Neural progenitor cell (in vitro differentiated cells): Measurements from ENCODE around the gene SDHC. TPM values are rescaled to one million over a fixed set of nuclear protein-coding genes. Genes with fewer than 3 reads are reported as not detected.

Experiments
- DNase-seq: peaks from one replicate; pipeline ENCODE4 v3.0.0-alpha.2; 2016; ENCODE audit warnings: low spot score
- H2AFZ ChIP-seq: fragments of 200-600 bp; sonication (generic); replicated peaks from 2 replicates; pipeline ENCODE4 v1.6.1; 2016; ENCODE audit warnings: antibody characterized with exemption
- H3F3A ChIP-seq: fragments of 200-600 bp; sonication (generic); 2 replicates; pipeline ENCODE4 v1.6.1; 2016; ENCODE audit warnings: antibody characterized with exemption, low read depth
- H3K27ac ChIP-seq: fragments of 200-600 bp; sonication (generic); 2 replicates; pipeline ENCODE4 v1.5.1; 2016; ENCODE audit warnings: mild to moderate bottlenecking
- H3K27me3 ChIP-seq: fragments of 200-600 bp; sonication (generic); 2 replicates; pipeline ENCODE4 v1.6.1; 2016; ENCODE audit warnings: mild to moderate bottlenecking, moderate library complexity
- H3K36me3 ChIP-seq: fragments of 200-600 bp; sonication (generic); 2 replicates; pipeline ENCODE4 v1.5.1; 2016
- H3K4me1 ChIP-seq: fragments of 200-600 bp; sonication (generic); 2 replicates; pipeline ENCODE4 v1.6.1; 2016; ENCODE audit warnings: mixed run types
- H3K4me2 ChIP-seq: fragments of 200-600 bp; sonication (generic); 2 replicates; pipeline ENCODE4 v1.6.1; 2016
- H3K4me3 ChIP-seq: fragments of 200-600 bp; sonication (generic); 2 replicates; pipeline ENCODE4 v1.5.1; 2016
- H3K79me2 ChIP-seq: fragments of 200-600 bp; sonication (generic); 2 replicates; pipeline ENCODE4 v1.6.1; 2016; ENCODE audit warnings: low read depth
- H3K9ac ChIP-seq: fragments of 200-600 bp; sonication (generic); 2 replicates; pipeline ENCODE4 v1.6.1; 2016
- H3K9me3 ChIP-seq: fragments of 200-600 bp; sonication (generic); 2 replicates; pipeline ENCODE4 v1.5.1; 2016; ENCODE audit warnings: low read depth
- H4K20me1 ChIP-seq: fragments of 200-600 bp; sonication (generic); 2 replicates; pipeline ENCODE4 v1.6.1; 2016; ENCODE audit warnings: low read depth
- H3K27ac Mint-ChIP-seq: 3 replicates; pipeline ENCODE4 v1.8.0; 2021; ENCODE audit warnings: mixed read lengths
- H3K27me3 Mint-ChIP-seq: 2 replicates; pipeline ENCODE4 v1.8.0; 2022; ENCODE audit warnings: low read depth, mild to moderate bottlenecking, inconsistent platforms, moderate library complexity, mixed read lengths; ENCODE audit not compliant: insufficient read depth
- H3K36me3 Mint-ChIP-seq: 3 replicates; pipeline ENCODE4 v1.8.0; 2021; ENCODE audit warnings: mixed read lengths
- H3K4me1 Mint-ChIP-seq: 3 replicates; pipeline ENCODE4 v1.8.0; 2021; ENCODE audit warnings: mixed read lengths
- H3K4me3 Mint-ChIP-seq: 3 replicates; pipeline ENCODE4 v1.8.0; 2021; ENCODE audit warnings: mild to moderate bottlenecking, moderate library complexity, mixed read lengths
- H3K9me3 Mint-ChIP-seq: 3 replicates; pipeline ENCODE4 v1.8.0; 2020; ENCODE audit warnings: mixed read lengths
- EZH2 ChIP-seq: fragments of 200-600 bp; sonication (generic); IDR thresholded peaks from 2 replicates; pipeline ENCODE4 v1.6.1; 2017; ENCODE audit warnings: antibody characterized with exemption, mild to moderate bottlenecking, moderate library complexity
- EZH2phosphoT487 ChIP-seq: fragments of 200-600 bp; sonication (generic); IDR thresholded peaks from 2 replicates; pipeline ENCODE4 v1.6.1; 2017; ENCODE audit warnings: antibody characterized with exemption
- total RNA-seq: library from RNA; depleted of rRNA; stranded (reverse); fragments of >200 nt; gene quantifications from 2 replicates; pipeline ENCODE4 v1.2.3, GENCODE V29; 2015; ENCODE audit warnings: low replicate concordance
- TF ChIP-seq, protein P1 (sequence below): fragments of 200-600 bp; sonication (generic); IDR thresholded peaks from 2 replicates; pipeline ENCODE4 v1.5.1; 2017; ENCODE audit warnings: antibody characterized with exemption, mild to moderate bottlenecking

Gene SDHC
- total RNA-seq, 1 donor from 2014 or later: 61.2 TPM

DNA sequence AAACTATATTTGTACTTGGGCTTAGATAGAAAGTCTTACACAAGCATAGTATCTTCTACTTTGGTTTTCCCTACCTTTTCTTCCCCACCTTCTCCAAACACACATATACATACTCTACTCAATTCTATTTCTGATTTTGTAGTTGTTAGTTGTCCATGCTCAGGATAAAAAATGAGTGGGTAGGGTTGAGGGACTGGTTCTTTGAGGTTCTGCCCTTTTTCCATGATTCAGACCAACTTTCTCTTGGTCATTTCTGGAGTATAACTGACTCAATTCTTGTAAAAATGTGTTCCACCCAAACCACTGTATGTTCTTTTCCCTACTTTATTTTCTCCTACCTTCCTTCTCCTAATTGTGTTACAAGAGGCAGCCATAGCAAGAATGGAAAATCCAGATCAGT lies 50.2 kb downstream of the SDHC start:
- Histone ChIP-seq H3F3A (no peaks in the 10 kb centered on the region), H3K9ac (no peak overlapping the region), H4K20me1 (no peaks in the 10 kb centered on the region), H3K36me3 (no peaks in the 10 kb centered on the region), H3K4me3 (no peak overlapping the region), H3K27me3 (no peaks in the 10 kb centered on the region), H3K4me1 (no peaks in the 10 kb centered on the region), H3K9me3 (no peaks in the 10 kb centered on the region), H2AFZ (no peak overlapping the region), H3K27ac (no peak overlapping the region), H3K4me2 (no peak overlapping the region), H3K79me2 (no peaks in the 10 kb centered on the region)
- no peak overlapping the region for H3K4me3 Mint-ChIP-seq
- peaks cover 18% of the 10 kb centered on the region for H3K36me3 Mint-ChIP-seq
- H3K27me3 Mint-ChIP-seq: no peaks in the 10 kb centered on the region
- no peak for DNase-seq
- no peak for TF ChIP-seq EZH2phosphoT487
- TF ChIP-seq, protein P1, sequence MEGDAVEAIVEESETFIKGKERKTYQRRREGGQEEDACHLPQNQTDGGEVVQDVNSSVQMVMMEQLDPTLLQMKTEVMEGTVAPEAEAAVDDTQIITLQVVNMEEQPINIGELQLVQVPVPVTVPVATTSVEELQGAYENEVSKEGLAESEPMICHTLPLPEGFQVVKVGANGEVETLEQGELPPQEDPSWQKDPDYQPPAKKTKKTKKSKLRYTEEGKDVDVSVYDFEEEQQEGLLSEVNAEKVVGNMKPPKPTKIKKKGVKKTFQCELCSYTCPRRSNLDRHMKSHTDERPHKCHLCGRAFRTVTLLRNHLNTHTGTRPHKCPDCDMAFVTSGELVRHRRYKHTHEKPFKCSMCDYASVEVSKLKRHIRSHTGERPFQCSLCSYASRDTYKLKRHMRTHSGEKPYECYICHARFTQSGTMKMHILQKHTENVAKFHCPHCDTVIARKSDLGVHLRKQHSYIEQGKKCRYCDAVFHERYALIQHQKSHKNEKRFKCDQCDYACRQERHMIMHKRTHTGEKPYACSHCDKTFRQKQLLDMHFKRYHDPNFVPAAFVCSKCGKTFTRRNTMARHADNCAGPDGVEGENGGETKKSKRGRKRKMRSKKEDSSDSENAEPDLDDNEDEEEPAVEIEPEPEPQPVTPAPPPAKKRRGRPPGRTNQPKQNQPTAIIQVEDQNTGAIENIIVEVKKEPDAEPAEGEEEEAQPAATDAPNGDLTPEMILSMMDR: no peak
- TF ChIP-seq EZH2: no peak
- H3K27ac Mint-ChIP-seq: no peak overlapping the region
- H3K4me1 Mint-ChIP-seq: peaks cover 7% of the 10 kb centered on the region
- H3K9me3 Mint-ChIP-seq: no peaks in the 10 kb centered on the region

DNA sequence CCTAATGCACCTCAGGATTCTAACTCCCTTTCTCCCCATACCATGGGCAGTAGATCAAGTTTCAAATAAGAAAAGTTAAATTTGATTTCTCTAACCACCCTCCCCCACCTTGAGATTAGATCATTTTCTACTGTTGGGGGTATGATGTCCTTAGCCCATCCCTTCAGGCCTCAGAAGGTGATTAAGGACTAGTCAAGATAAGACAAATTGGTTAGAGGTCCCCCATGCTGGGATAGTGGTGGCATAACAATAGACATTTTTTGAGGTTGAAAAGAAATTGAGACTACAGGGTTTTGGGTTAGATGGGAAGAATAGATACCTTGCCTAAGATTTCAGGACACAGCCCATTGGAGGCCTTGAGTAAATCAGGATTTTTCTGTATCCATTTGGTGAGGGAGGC lies 51.0 kb downstream of the SDHC start:
- TF ChIP-seq, protein P1: no peak
- TF ChIP-seq EZH2 (no peak), EZH2phosphoT487 (no peak)
- Histone ChIP-seq H3K79me2 (no peaks in the 10 kb centered on the region), H3K4me1 (no peaks in the 10 kb centered on the region), H3K27ac (no peak overlapping the region), H3K36me3 (no peaks in the 10 kb centered on the region), H3K9me3 (no peaks in the 10 kb centered on the region), H2AFZ (no peak overlapping the region), H3F3A (no peaks in the 10 kb centered on the region), H3K9ac (no peak overlapping the region), H3K4me3 (no peak overlapping the region), H4K20me1 (no peaks in the 10 kb centered on the region), H3K27me3 (no peaks in the 10 kb centered on the region), H3K4me2 (no peak overlapping the region)
- Mint-ChIP-seq H3K27ac (no peak overlapping the region), H3K9me3 (no peaks in the 10 kb centered on the region), H3K4me1 (peaks cover 7% of the 10 kb centered on the region), H3K27me3 (no peaks in the 10 kb centered on the region), H3K4me3 (no peak overlapping the region), H3K36me3 (peaks cover 18% of the 10 kb centered on the region)
- no peak for DNase-seq

DNA sequence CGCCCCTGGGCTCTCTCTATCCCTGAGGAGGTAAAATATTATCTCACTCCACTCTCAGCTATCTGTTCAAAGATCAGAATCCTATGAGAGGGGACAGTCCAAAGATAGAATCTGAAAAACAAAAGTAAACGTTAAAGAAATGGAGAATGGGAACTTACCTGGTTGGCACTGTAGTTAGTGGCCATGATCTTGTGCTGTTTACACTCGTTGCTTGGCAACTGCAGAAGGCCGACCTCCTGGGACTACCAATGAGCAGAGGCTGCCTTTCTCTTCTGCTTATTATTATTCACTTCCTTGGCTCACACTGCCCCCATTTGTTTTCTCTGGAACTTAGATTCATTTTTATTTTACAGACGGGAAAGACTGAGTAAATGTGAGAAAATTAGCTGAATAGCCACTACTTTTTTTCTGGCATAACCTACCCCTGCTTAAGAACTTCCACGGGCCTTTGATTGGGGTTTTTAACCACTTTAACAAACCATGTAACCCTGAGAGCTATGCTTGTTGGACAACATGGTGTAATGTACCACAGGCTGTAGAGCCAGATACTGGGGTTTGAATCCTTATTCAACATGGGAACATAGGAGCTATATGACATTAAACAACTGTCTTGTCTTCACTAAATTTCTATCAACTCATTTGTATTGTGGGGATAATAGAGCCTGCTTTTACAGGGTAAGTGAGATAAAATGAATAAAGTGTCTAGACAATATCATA lies 53.7 kb downstream of the SDHC start, which contains the start of gene CFAP126:
Gene CFAP126, minus strand, starts transcription at position 193 of the 717 bp plus-strand sequence. Its CDS starts 8 bp downstream, at position 185.
- Histone ChIP-seq H2AFZ (no peak within 1 kb of the TSS), H3K27ac (no peak within 1 kb of the TSS), H4K20me1 (no peaks in the 10 kb centered on the region), H3K36me3 (no peaks in the 10 kb centered on the region), H3K79me2 (no peaks in the 10 kb centered on the region), H3K9ac (no peak within 1 kb of the TSS), H3K9me3 (no peaks in the 10 kb centered on the region), H3K4me2 (no peak within 1 kb of the TSS), H3K4me1 (no peaks in the 10 kb centered on the region), H3K27me3 (no peaks in the 10 kb centered on the region), H3F3A (no peaks in the 10 kb centered on the region), H3K4me3 (no peak within 1 kb of the TSS)
- H3K4me3 Mint-ChIP-seq: no peak within 1 kb of the TSS
- TF ChIP-seq, protein P1: no peak
- TF ChIP-seq EZH2phosphoT487: no peak
- no peak for TF ChIP-seq EZH2
- peak; percentile 15 for DNase-seq
- peak within 1 kb of the TSS; percentile 43 for H3K27ac Mint-ChIP-seq
- peaks cover 18% of the 10 kb centered on the region for H3K36me3 Mint-ChIP-seq
- peaks cover 2% of the 10 kb centered on the region for H3K27me3 Mint-ChIP-seq
- H3K4me1 Mint-ChIP-seq: peaks cover 7% of the 10 kb centered on the region
- H3K9me3 Mint-ChIP-seq: no peaks in the 10 kb centered on the region
